Astrocyte of the cerebellum (primary cell): ENCODE measurements around the gene UFD1.

Source experiments
- DNase-seq: peaks from one replicate; pipeline ENCODE4 v3.0.0-alpha.2; 2011; ENCODE audit warnings: low read depth
- H3K4me3 ChIP-seq: 2 replicates; pipeline ENCODE4 v1.5.1; 2011; ENCODE audit warnings: mild to moderate bottlenecking, low read depth, low read length, moderate library complexity
- in situ Hi-C: cut with HindIII; loops from 2 replicates; pipeline ENCODE4 v1.10.0; 2017; ENCODE audit warnings: low sequenced_read_pairs
- TF ChIP-seq, protein P1 (sequence below): IDR thresholded peaks from 2 replicates; pipeline ENCODE4 v1.5.1; 2012; ENCODE audit warnings: low read length, low read depth, moderate library complexity, mild to moderate bottlenecking; ENCODE audit errors: missing control alignments

Gene UFD1

DNA sequence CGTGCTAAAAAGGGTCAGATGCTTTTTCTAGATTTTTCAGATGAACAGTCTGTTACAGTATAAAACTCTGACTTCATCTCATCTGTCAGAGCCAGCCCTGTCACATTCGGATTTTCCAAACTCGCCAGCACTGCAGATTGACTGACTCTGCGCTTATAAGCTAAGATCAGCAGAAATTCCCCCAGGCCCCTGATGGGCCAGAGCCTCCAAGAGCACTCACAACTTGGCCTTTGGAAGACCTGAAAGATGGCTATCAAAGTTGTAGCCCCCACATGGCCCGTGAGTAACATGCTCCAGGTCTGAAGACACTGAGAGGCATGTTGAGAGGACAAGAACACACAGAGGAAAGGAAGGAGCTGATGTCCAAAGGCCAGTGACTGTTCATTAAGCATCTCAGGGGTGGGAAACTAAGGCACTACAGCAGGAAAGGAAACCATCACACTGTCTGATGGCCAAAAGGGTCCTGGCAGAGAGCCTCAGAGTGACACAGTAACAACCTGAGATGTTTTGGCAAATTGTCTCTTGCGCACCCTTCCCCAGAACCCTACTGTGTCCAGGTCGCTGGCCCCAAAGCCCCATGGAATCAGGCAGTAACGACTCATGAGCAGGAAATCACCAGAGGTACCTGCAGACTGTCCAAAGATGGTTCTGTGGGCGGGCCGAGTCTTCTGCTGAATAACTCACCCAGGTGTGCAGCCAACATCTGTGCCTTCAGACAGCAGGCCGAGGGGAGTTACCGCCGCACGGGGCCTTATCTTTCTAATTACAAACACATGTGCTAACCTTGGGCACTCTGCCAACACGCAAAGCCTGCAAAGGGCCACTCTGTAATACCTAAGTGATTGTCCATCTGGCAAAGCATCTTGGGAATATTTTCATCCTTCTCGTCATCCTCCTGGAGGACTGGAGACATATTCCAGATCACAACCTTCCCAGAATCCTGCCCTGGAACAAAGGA is 71.1 kb downstream of the UFD1 start:
- DNase-seq: no peak
- TF ChIP-seq, protein P1, sequence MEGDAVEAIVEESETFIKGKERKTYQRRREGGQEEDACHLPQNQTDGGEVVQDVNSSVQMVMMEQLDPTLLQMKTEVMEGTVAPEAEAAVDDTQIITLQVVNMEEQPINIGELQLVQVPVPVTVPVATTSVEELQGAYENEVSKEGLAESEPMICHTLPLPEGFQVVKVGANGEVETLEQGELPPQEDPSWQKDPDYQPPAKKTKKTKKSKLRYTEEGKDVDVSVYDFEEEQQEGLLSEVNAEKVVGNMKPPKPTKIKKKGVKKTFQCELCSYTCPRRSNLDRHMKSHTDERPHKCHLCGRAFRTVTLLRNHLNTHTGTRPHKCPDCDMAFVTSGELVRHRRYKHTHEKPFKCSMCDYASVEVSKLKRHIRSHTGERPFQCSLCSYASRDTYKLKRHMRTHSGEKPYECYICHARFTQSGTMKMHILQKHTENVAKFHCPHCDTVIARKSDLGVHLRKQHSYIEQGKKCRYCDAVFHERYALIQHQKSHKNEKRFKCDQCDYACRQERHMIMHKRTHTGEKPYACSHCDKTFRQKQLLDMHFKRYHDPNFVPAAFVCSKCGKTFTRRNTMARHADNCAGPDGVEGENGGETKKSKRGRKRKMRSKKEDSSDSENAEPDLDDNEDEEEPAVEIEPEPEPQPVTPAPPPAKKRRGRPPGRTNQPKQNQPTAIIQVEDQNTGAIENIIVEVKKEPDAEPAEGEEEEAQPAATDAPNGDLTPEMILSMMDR: no peak
- H3K4me3 ChIP-seq: no peak overlapping the region
- in situ Hi-C loops: no loop called here

DNA sequence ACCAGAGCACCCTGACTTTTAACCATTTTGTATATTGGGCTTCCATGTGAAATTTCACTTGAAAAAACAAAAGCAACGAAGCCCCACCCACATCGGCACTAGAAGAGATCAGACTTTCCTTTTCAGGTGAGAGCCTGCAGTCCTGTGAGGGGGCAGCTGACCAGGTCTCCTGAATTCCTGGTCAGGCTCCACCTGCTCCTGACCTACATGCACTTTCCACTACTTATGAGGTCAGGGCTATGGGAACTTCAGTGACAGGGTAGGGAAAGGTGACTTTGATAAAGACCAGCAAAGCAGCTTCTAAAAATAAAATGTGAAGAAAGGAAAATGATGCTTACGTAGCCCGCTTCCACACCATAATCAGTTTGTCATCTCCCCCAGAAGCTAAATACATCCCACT is 72.1 kb downstream of the UFD1 start:
- in situ Hi-C loops: no loop called here
- DNase-seq: no peak
- no peak overlapping the region for H3K4me3 ChIP-seq
- TF ChIP-seq, protein P1: no peak

DNA sequence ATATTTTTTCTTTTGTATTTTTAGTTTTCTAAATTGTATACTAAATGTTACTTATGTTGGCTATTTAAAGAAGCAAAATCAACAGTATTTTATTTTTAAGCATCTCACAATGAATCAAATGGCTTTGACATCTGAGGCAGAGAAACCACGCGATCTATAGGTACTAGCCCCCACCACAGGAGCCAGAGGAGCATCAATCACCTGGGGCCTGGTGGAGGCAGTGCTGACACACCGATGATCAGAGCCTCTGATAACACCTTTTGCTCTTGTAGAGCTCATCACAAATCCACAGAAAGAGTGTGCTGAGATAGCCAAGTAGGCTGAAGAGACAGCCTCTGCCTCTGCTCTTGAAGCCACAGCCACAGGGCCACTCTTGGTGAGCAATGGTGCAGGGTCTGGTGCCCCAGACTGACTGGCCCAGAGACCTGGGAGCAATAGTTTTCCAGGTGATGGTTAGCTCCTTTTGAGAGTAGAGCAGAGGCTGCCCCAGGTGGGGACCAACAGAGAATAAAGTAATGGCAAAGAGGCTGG is 72.6 kb downstream of the UFD1 start:
- DNase-seq: no peak
- H3K4me3 ChIP-seq: no peak overlapping the region
- TF ChIP-seq, protein P1: no peak
- in situ Hi-C loops: no loop called here

DNA sequence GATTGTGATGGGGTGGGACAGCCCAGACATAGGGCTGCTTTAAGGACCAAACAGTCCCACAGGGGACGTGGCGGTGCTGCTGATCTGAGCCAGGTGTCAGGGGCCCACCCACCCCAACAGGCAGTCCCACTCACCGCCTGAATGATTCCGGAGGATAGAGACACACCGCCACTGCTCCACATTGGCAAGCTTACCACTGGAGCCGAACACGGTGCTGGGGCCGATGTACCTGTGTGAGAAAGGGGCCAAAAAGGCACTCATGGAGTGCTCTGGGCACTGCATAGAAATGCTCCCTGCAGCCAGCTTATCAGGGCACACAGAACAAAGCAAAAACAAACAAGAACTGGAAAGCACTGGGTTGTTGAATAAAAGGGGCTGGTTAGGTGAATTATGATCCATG is 73.3 kb downstream of the UFD1 start:
- H3K4me3 ChIP-seq: no peak overlapping the region
- in situ Hi-C loops: no loop called here
- DNase-seq: no peak
- TF ChIP-seq, protein P1: no peak

DNA sequence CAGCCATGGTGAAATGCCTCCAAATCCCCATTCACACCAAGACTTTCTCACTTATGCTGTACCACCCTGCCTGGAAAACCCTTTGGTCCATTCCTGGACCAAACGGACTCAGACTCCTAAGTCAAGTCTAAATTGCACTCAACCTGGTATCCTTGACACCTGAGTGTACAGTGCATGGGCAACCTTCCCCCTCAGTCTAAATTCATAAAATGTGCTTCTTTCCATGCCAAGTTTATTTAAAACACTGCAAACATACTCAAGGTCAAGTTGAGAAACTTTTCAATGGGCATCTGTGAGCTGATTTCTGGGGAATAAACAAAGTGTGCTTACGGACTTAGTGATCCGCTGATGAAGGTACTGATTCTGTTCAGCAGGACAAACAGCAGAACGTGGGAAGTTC is 73.9 kb downstream of the UFD1 start:
- no peak overlapping the region for H3K4me3 ChIP-seq
- DNase-seq: no peak
- in situ Hi-C loops: no loop called here
- TF ChIP-seq, protein P1: no peak

DNA sequence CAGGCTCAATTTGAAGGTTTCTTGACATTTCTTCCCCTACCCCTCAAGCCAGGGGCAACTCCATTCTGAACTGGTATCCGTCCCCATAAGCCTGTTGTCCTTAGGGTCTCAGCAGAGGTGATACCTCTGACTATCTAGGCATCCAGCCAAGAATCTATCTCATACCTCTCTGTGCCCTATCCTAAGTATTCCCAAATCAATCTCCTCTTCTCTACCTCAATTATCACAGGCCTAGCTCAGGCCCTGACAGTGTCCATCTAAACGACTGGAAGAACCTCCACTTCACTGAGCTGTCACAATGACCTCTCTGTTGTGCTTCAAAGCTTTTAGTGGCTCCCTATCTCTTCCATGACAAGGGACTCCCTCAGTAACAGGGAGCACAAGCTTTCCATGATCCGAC is 74.3 kb downstream of the UFD1 start:
- DNase-seq: no peak
- in situ Hi-C loops: no loop called here
- H3K4me3 ChIP-seq: no peak overlapping the region
- TF ChIP-seq, protein P1: no peak
